Measurements from ENCODE around the gene FILIP1L.

The FILIP1L gene

GRCh38 chr3:99867594-99868310, 246.5 kb downstream of the FILIP1L start:
- no peak overlapping the region for H3K4me3 ChIP-seq (ENCODE audit: low read depth, low read length)
- no peaks in the 10 kb centered on the region for H3K27me3 ChIP-seq (ENCODE audit: insufficient read depth, low read length)
- H3K4me1 ChIP-seq (ENCODE audit: control insufficient read depth, insufficient read depth, low read length, unreplicated experiment): peaks cover 90% of the 10 kb centered on the region
- H2AFZ ChIP-seq (ENCODE audit: low read length, unreplicated experiment): no peak overlapping the region
- peak overlapping the region; percentile 97 for H3K27ac ChIP-seq (ENCODE audit: low read depth, low read length)
- peaks cover 40% of the 10 kb centered on the region for H3K36me3 ChIP-seq (ENCODE audit: insufficient read depth, low read length)
- H3K79me2 ChIP-seq (ENCODE audit: control insufficient read depth, insufficient read depth, low read length, unreplicated experiment): peaks cover 86% of the 10 kb centered on the region

GRCh38 chr3:99866261-99866761, 248.0 kb downstream of the FILIP1L start:
- Histone ChIP-seq H3K4me3 (ENCODE audit: low read depth, low read length) (peak overlapping the region; percentile 36), H2AFZ (ENCODE audit: low read length, unreplicated experiment) (no peak overlapping the region), H3K79me2 (ENCODE audit: control insufficient read depth, insufficient read depth, low read length, unreplicated experiment) (peaks cover 82% of the 10 kb centered on the region), H3K27me3 (ENCODE audit: insufficient read depth, low read length) (no peaks in the 10 kb centered on the region), H3K27ac (ENCODE audit: low read depth, low read length) (peak overlapping the region; percentile 97), H3K4me1 (ENCODE audit: control insufficient read depth, insufficient read depth, low read length, unreplicated experiment) (peaks cover 90% of the 10 kb centered on the region), H3K36me3 (ENCODE audit: insufficient read depth, low read length) (peaks cover 44% of the 10 kb centered on the region)

- Histone ChIP-seq H3K36me3 (ENCODE audit: insufficient read depth, low read length) (peaks cover 38% of the 10 kb centered on the region), H2AFZ (ENCODE audit: low read length, unreplicated experiment) (no peak overlapping the region), H3K27me3 (ENCODE audit: insufficient read depth, low read length) (no peaks in the 10 kb centered on the region), H3K79me2 (ENCODE audit: control insufficient read depth, insufficient read depth, low read length, unreplicated experiment) (peaks cover 81% of the 10 kb centered on the region), H3K27ac (ENCODE audit: low read depth, low read length) (peak overlapping the region; percentile 97), H3K4me3 (ENCODE audit: low read depth, low read length) (no peak overlapping the region), H3K4me1 (ENCODE audit: control insufficient read depth, insufficient read depth, low read length, unreplicated experiment) (peaks cover 90% of the 10 kb centered on the region)
These were observed 249.0 kb downstream of the FILIP1L start for GRCh38 chr3:99865321-99865720.

- peaks cover 38% of the 10 kb centered on the region for H3K36me3 ChIP-seq (ENCODE audit: insufficient read depth, low read length)
- H3K27ac ChIP-seq (ENCODE audit: low read depth, low read length): peak overlapping the region; percentile 97
- H3K4me1 ChIP-seq (ENCODE audit: control insufficient read depth, insufficient read depth, low read length, unreplicated experiment): peaks cover 89% of the 10 kb centered on the region
- H3K4me3 ChIP-seq (ENCODE audit: low read depth, low read length): no peak overlapping the region
- H3K79me2 ChIP-seq (ENCODE audit: control insufficient read depth, insufficient read depth, low read length, unreplicated experiment): peaks cover 77% of the 10 kb centered on the region
- H2AFZ ChIP-seq (ENCODE audit: low read length, unreplicated experiment): no peak overlapping the region
- no peaks in the 10 kb centered on the region for H3K27me3 ChIP-seq (ENCODE audit: insufficient read depth, low read length)
These were observed 250.0 kb downstream of the FILIP1L start for GRCh38 chr3:99864289-99864688.

- Histone ChIP-seq H3K4me3 (ENCODE audit: low read depth, low read length) (no peak overlapping the region), H3K79me2 (ENCODE audit: control insufficient read depth, insufficient read depth, low read length, unreplicated experiment) (peaks cover 77% of the 10 kb centered on the region), H3K4me1 (ENCODE audit: control insufficient read depth, insufficient read depth, low read length, unreplicated experiment) (peaks cover 91% of the 10 kb centered on the region), H3K36me3 (ENCODE audit: insufficient read depth, low read length) (peaks cover 42% of the 10 kb centered on the region), H3K27me3 (ENCODE audit: insufficient read depth, low read length) (no peaks in the 10 kb centered on the region), H2AFZ (ENCODE audit: low read length, unreplicated experiment) (no peak overlapping the region), H3K27ac (ENCODE audit: low read depth, low read length) (peak overlapping the region; percentile 97)
These were observed 250.7 kb downstream of the FILIP1L start for GRCh38 chr3:99863588-99863987.

- Histone ChIP-seq H3K27me3 (ENCODE audit: insufficient read depth, low read length) (no peaks in the 10 kb centered on the region), H2AFZ (ENCODE audit: low read length, unreplicated experiment) (no peak overlapping the region), H3K36me3 (ENCODE audit: insufficient read depth, low read length) (peaks cover 40% of the 10 kb centered on the region), H3K4me1 (ENCODE audit: control insufficient read depth, insufficient read depth, low read length, unreplicated experiment) (peaks cover 85% of the 10 kb centered on the region), H3K27ac (ENCODE audit: low read depth, low read length) (peak overlapping the region; percentile 87), H3K4me3 (ENCODE audit: low read depth, low read length) (no peak overlapping the region), H3K79me2 (ENCODE audit: control insufficient read depth, insufficient read depth, low read length, unreplicated experiment) (peaks cover 74% of the 10 kb centered on the region)
These were observed 251.3 kb downstream of the FILIP1L start for GRCh38 chr3:99863002-99863401.

- Histone ChIP-seq H3K36me3 (ENCODE audit: insufficient read depth, low read length) (peaks cover 45% of the 10 kb centered on the region), H2AFZ (ENCODE audit: low read length, unreplicated experiment) (no peak overlapping the region), H3K27ac (ENCODE audit: low read depth, low read length) (peak overlapping the region; percentile 87), H3K79me2 (ENCODE audit: control insufficient read depth, insufficient read depth, low read length, unreplicated experiment) (peaks cover 74% of the 10 kb centered on the region), H3K27me3 (ENCODE audit: insufficient read depth, low read length) (no peaks in the 10 kb centered on the region), H3K4me3 (ENCODE audit: low read depth, low read length) (no peak overlapping the region; the same call in 1 of the 2 replicates), H3K4me1 (ENCODE audit: control insufficient read depth, insufficient read depth, low read length, unreplicated experiment) (peaks cover 81% of the 10 kb centered on the region)
These were observed 252.1 kb downstream of the FILIP1L start for GRCh38 chr3:99862208-99862607.

- Histone ChIP-seq H3K27ac (ENCODE audit: low read depth, low read length) (peak overlapping the region; percentile 87), H3K36me3 (ENCODE audit: insufficient read depth, low read length) (peaks cover 45% of the 10 kb centered on the region), H3K4me1 (ENCODE audit: control insufficient read depth, insufficient read depth, low read length, unreplicated experiment) (peaks cover 71% of the 10 kb centered on the region), H3K4me3 (ENCODE audit: low read depth, low read length) (no peak overlapping the region), H2AFZ (ENCODE audit: low read length, unreplicated experiment) (no peak overlapping the region), H3K79me2 (ENCODE audit: control insufficient read depth, insufficient read depth, low read length, unreplicated experiment) (peaks cover 73% of the 10 kb centered on the region), H3K27me3 (ENCODE audit: insufficient read depth, low read length) (no peaks in the 10 kb centered on the region)
These were observed 253.1 kb downstream of the FILIP1L start for GRCh38 chr3:99861216-99861615.

GRCh38 chr3:99859825-99860224, 254.5 kb downstream of the FILIP1L start:
- H3K4me1 ChIP-seq (ENCODE audit: control insufficient read depth, insufficient read depth, low read length, unreplicated experiment): peaks cover 60% of the 10 kb centered on the region
- H2AFZ ChIP-seq (ENCODE audit: low read length, unreplicated experiment): no peak overlapping the region
- peaks cover 44% of the 10 kb centered on the region for H3K36me3 ChIP-seq (ENCODE audit: insufficient read depth, low read length)
- peak overlapping the region; percentile 8; the same call in 1 of the 2 replicates for H3K4me3 ChIP-seq (ENCODE audit: low read depth, low read length)
- H3K27ac ChIP-seq (ENCODE audit: low read depth, low read length): peak overlapping the region; percentile 87
- no peaks in the 10 kb centered on the region for H3K27me3 ChIP-seq (ENCODE audit: insufficient read depth, low read length)
- peaks cover 74% of the 10 kb centered on the region for H3K79me2 ChIP-seq (ENCODE audit: control insufficient read depth, insufficient read depth, low read length, unreplicated experiment)

GRCh38 chr3:99858469-99858868, 255.8 kb downstream of the FILIP1L start:
- Histone ChIP-seq H3K36me3 (ENCODE audit: insufficient read depth, low read length) (peaks cover 31% of the 10 kb centered on the region), H3K4me3 (ENCODE audit: low read depth, low read length) (no peak overlapping the region), H3K4me1 (ENCODE audit: control insufficient read depth, insufficient read depth, low read length, unreplicated experiment) (peaks cover 49% of the 10 kb centered on the region), H2AFZ (ENCODE audit: low read length, unreplicated experiment) (no peak overlapping the region), H3K27me3 (ENCODE audit: insufficient read depth, low read length) (no peaks in the 10 kb centered on the region), H3K27ac (ENCODE audit: low read depth, low read length) (no peak overlapping the region), H3K79me2 (ENCODE audit: control insufficient read depth, insufficient read depth, low read length, unreplicated experiment) (peaks cover 74% of the 10 kb centered on the region)

GRCh38 chr3:99857278-99857677, 257.0 kb downstream of the FILIP1L start:
- Histone ChIP-seq H2AFZ (ENCODE audit: low read length, unreplicated experiment) (no peak overlapping the region), H3K4me3 (ENCODE audit: low read depth, low read length) (no peak overlapping the region), H3K27ac (ENCODE audit: low read depth, low read length) (no peak overlapping the region; the same call in 1 of the 2 replicates), H3K79me2 (ENCODE audit: control insufficient read depth, insufficient read depth, low read length, unreplicated experiment) (peaks cover 78% of the 10 kb centered on the region), H3K36me3 (ENCODE audit: insufficient read depth, low read length) (peaks cover 28% of the 10 kb centered on the region), H3K4me1 (ENCODE audit: control insufficient read depth, insufficient read depth, low read length, unreplicated experiment) (peaks cover 39% of the 10 kb centered on the region), H3K27me3 (ENCODE audit: insufficient read depth, low read length) (no peaks in the 10 kb centered on the region)
